GM12873 (cell line): ENCODE results near the gene GRIK3.

Experiments used
- CTCF ChIP-seq: IDR thresholded peaks from 2 replicates; pipeline ENCODE4 v1.5.1; 2012; ENCODE audit warnings: low read depth, mild to moderate bottlenecking, moderate library complexity, low read length, control low read depth; ENCODE audit not compliant: insufficient read depth; ENCODE audit errors: missing control alignments

GRIK3 gene

DNA sequence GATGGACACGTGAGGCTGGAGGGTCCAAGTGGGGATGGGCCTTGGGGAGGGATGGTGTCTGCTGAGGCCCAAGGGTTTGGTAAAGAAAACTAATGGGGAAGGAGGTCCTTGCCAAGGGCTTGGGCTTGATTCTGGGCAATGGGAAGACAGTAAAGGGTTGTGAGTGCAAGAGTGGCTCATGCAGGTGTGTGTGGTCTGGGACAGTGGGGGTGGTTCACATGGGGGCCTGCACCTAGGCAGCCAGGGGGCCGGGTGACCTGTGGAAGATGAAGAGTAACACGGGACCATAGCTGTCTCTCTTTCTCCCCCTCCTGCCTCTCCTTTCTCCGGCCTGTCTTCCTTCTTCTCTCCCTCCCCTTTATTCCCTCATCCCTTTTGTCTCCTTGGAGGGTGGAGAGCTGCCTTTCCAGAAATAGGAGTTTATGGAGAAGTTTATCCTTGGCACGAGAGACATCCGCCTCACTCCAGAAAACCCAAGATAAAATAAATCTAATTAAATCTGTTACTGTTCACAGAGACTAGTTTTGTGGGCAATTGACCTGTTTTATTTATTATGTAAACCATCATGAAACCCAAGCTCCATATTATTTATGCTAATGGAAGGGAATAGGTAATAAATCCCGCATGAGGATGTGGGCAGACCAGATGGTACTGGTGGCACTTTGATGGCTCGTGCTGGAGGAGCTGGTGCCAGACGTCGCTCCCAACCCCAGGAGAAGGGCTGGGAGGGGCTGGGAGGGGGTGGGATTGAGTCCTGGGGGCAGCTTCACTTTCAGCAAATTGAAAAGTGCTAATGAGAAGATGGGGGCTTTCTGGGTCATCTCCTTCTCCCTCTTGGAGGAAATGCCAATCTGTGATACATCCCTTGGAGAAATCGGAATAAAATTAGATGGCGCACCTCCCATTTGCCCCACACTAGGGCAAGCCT is 278.7 kb downstream of the GRIK3 start:
- TF ChIP-seq CTCF = no peak

DNA sequence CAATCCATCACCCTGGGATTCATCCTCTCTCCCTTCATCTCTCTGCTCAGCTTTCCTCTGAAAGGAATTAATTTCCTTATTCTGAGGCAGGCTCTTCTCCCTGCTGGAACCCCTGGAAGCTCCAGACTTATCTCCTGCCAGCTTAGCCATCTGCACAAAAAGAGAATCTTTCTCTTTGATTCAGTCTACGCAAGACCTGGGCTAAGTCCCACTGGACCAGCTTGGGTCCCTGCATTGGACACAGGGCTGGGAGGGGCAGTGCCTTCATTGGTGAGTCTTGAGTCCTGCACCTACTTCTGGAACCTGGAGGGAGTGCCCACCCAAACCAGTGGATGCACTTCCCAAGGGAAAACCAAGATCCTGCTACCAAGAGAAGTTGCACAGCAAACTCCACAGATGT is 279.9 kb downstream of the GRIK3 start:
- TF ChIP-seq CTCF = no peak

DNA sequence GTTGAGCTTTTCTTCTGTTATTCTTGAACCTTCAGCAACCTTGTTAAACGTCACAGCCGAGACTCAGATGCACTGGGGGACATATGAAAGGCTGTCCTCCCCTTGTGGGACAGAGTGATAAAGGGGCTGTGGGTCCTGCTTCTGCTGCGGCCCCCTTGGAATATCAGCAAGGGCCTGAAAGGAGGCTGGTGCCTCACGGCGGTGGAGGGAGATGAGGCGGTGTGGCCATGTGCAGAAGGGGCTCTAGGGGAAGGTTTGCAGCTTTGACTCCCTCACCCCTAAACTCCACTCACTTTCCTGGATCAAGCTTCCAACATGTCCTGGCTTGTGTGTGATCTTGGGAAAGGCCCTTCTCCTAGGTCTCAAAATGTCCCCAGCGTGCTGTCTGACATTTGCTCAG is 280.9 kb downstream of the GRIK3 start:
- no peak for TF ChIP-seq CTCF

GRCh38 chr1:36752891-36753361 is 281.4 kb downstream of the GRIK3 start:
- TF ChIP-seq CTCF = no peak

DNA sequence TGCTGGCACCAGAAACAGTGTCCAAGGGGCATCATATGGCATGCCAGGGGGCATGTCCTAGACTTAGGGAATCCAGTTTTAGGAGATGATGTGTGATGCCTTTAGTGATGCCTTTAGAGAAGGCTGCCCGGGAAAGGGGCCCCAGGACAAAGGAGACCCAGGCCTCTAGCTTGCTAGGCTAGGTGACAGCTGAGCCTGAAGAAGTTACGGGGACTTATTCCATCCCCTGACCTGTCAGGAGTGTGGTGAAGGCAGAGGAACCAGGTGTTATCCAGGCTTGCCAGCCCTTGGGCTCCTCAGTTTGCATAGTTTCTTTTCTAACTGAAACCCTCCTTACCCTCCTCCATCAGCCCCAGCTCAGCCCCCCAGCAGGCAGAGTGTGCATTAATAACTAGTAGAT is 281.9 kb downstream of the GRIK3 start:
- TF ChIP-seq CTCF = no peak

DNA sequence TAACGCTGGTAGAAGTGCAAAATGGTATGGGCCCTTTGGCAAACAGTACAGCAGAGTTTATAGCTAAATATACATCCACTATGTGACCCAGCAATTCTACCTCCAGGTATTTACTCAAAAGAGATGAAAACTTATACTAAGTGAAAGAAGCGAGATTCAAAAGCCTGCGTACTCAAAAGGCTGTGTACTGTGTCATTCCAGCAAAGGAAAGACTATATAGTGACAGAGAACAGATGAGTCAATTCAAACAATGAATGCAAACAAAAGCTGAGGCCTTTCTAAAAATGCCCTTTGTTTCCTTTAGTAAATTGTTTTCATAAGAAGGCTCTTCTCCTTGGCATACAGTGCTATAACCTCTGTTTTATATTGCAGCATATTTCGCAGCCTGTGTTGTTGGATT is 282.8 kb downstream of the GRIK3 start:
- TF ChIP-seq CTCF = no peak

- TF ChIP-seq CTCF = no peak
Observed at GRCh38 chr1:36748466-36748865, 285.8 kb downstream of the GRIK3 start.
